ENCODE measurements around the gene TBX5. TPM values are rescaled to one million over a fixed set of nuclear protein-coding genes. Genes with fewer than 3 reads are reported as not detected.

Gene TBX5
- total RNA-seq, 1 donor from 2014 or later: not detected

GRCh38 chr12:114441039-114441383 is 35.1 kb upstream of the TBX5 start:
- no peak overlapping the region for H3K4me3 ChIP-seq (ENCODE audit: low read depth, low read length)
- no peak for TF ChIP-seq CTCF (conservative IDR thresholded peaks at IDR 0.05; ENCODE audit: low read depth, low read length)
- DNase-seq (ENCODE audit: low read depth): no peak

- no peak overlapping the region for H3K4me3 ChIP-seq (ENCODE audit: low read depth, low read length)
- no peak for TF ChIP-seq CTCF (conservative IDR thresholded peaks at IDR 0.05; ENCODE audit: low read depth, low read length)
- no peak for DNase-seq (ENCODE audit: low read depth)
Observed at GRCh38 chr12:114440270-114441038, 34.5 kb upstream of the TBX5 start.

GRCh38 chr12:114439817-114440216 is 33.9 kb upstream of the TBX5 start:
- DNase-seq (ENCODE audit: low read depth): no peak
- no peak for TF ChIP-seq CTCF (conservative IDR thresholded peaks at IDR 0.05; ENCODE audit: low read depth, low read length)

GRCh38 chr12:114439261-114439683 is 33.3 kb upstream of the TBX5 start:
- no peak for TF ChIP-seq CTCF (conservative IDR thresholded peaks at IDR 0.05; ENCODE audit: low read depth, low read length)
- H3K4me3 ChIP-seq (ENCODE audit: low read depth, low read length): no peak overlapping the region
- no peak for DNase-seq (ENCODE audit: low read depth)

More at GRCh38 chr12:114439817-114440216, 33.9 kb upstream of the TBX5 start:
- no peak overlapping the region for H3K4me3 ChIP-seq (ENCODE audit: low read depth, low read length)

GRCh38 chr12:114438635-114439256 is 32.8 kb upstream of the TBX5 start:
- H3K4me3 ChIP-seq (ENCODE audit: low read depth, low read length): no peak overlapping the region
- no peak for DNase-seq (ENCODE audit: low read depth)
- no peak for TF ChIP-seq CTCF (conservative IDR thresholded peaks at IDR 0.05; ENCODE audit: low read depth, low read length)

GRCh38 chr12:114434341-114434740 is 28.4 kb upstream of the TBX5 start:
- DNase-seq (ENCODE audit: low read depth): no peak
- H3K4me3 ChIP-seq (ENCODE audit: low read depth, low read length): no peak overlapping the region
- no peak for TF ChIP-seq CTCF (conservative IDR thresholded peaks at IDR 0.05; ENCODE audit: low read depth, low read length)

DNA sequence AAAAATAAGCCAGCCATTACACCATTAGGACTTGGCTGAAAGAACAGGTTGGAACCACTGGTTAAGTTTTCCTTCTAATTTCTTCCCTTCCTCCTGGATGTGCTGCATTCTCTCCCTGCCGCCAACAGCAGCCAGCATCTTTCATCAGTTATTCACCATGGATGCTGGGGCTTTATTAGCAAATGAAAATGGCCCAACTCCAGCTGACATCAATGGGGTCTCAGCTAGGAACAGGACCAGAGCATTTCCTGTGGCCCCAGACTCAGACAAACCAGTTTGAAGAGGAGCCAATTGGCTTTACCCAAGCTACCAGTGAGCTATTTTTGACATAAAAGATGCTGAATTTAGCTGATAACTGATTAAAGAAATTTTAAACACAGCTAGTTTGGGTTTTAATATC is 26.0 kb upstream of the TBX5 start:
- DNase-seq (ENCODE audit: low read depth): no peak
- H3K4me3 ChIP-seq (ENCODE audit: low read depth, low read length): no peak overlapping the region
- TF ChIP-seq CTCF (conservative IDR thresholded peaks at IDR 0.05; ENCODE audit: low read depth, low read length): no peak
